ENCODE results near the gene ZNF493.

ZNF493 gene

GRCh38 chr19:21454901-21455300 lies 58.0 kb downstream of the ZNF493 start:
- no peaks in the 10 kb centered on the region for H3K4me1 ChIP-seq (ENCODE audit: insufficient read depth, low read length, severe bottlenecking)
- no peak overlapping the region for H3K9ac ChIP-seq (ENCODE audit: low read length)
- H3K9me2 ChIP-seq (ENCODE audit: low read depth, low read length) = no peaks in the 10 kb centered on the region
- H2AFZ ChIP-seq (ENCODE audit: low read length) = no peak overlapping the region
- H4K20me1 ChIP-seq (ENCODE audit: insufficient read depth, low read length) = no peaks in the 10 kb centered on the region
- H3K9me3 ChIP-seq (ENCODE audit: low read length) = 0 out of 2 replicates have a peak, but pooled peaks cover 3% of the 10 kb centered on the region
- H3K27me3 ChIP-seq (ENCODE audit: insufficient read depth, low read length) = no peaks in the 10 kb centered on the region
- TF ChIP-seq EZH2 (IDR thresholded peaks at IDR 0.05; ENCODE audit: borderline replicate concordance, low read length) (no peak), CTCF (IDR thresholded peaks at IDR 0.05; ENCODE audit: low read length) (no peak)
- H3K36me3 ChIP-seq (ENCODE audit: insufficient read depth, low read length) = no peaks in the 10 kb centered on the region
- no peaks in the 10 kb centered on the region for H3K79me2 ChIP-seq (ENCODE audit: insufficient read depth, low read length)
- no peak overlapping the region for H3K4me3 ChIP-seq (ENCODE audit: low read depth, low read length, poor library complexity, severe bottlenecking)
- no peaks in the 10 kb centered on the region for H3F3A ChIP-seq (ENCODE audit: insufficient read depth, low read length)
- no peak overlapping the region for H3K27ac ChIP-seq (ENCODE audit: low read depth, low read length, poor library complexity, severe bottlenecking)
- no peak overlapping the region for H3K4me2 ChIP-seq (ENCODE audit: low read length)

GRCh38 chr19:21460686-21461085 lies 63.8 kb downstream of the ZNF493 start:
- no peak for TF ChIP-seq EZH2 (IDR thresholded peaks at IDR 0.05; ENCODE audit: borderline replicate concordance, low read length)
- TF ChIP-seq CTCF (IDR thresholded peaks at IDR 0.05; ENCODE audit: low read length) = no peak
- no peaks in the 10 kb centered on the region for H3K4me1 ChIP-seq (ENCODE audit: insufficient read depth, low read length, severe bottlenecking)
- no peak overlapping the region for H3K4me2 ChIP-seq (ENCODE audit: low read length)
- no peaks in the 10 kb centered on the region for H3K36me3 ChIP-seq (ENCODE audit: insufficient read depth, low read length)
- H3K79me2 ChIP-seq (ENCODE audit: insufficient read depth, low read length) = no peaks in the 10 kb centered on the region
- no peaks in the 10 kb centered on the region for H3F3A ChIP-seq (ENCODE audit: insufficient read depth, low read length)
- H2AFZ ChIP-seq (ENCODE audit: low read length) = no peak overlapping the region
- H3K9ac ChIP-seq (ENCODE audit: low read length) = no peak overlapping the region
- no peaks in the 10 kb centered on the region for H3K27me3 ChIP-seq (ENCODE audit: insufficient read depth, low read length)
- H3K27ac ChIP-seq (ENCODE audit: low read depth, low read length, poor library complexity, severe bottlenecking) = no peak overlapping the region
- H4K20me1 ChIP-seq (ENCODE audit: insufficient read depth, low read length) = no peaks in the 10 kb centered on the region
- 0 out of 2 replicates have a peak, but pooled peaks cover 2% of the 10 kb centered on the region for H3K9me3 ChIP-seq (ENCODE audit: low read length)
- no peaks in the 10 kb centered on the region for H3K9me2 ChIP-seq (ENCODE audit: low read depth, low read length)
- H3K4me3 ChIP-seq (ENCODE audit: low read depth, low read length, poor library complexity, severe bottlenecking) = no peak overlapping the region

- no peak for TF ChIP-seq EZH2 (IDR thresholded peaks at IDR 0.05; ENCODE audit: borderline replicate concordance, low read length)
- no peak for TF ChIP-seq CTCF (IDR thresholded peaks at IDR 0.05; ENCODE audit: low read length)
- no peaks in the 10 kb centered on the region for H3K79me2 ChIP-seq (ENCODE audit: insufficient read depth, low read length)
- no peaks in the 10 kb centered on the region for H3K36me3 ChIP-seq (ENCODE audit: insufficient read depth, low read length)
- H3K9me3 ChIP-seq (ENCODE audit: low read length) = 0 out of 2 replicates have a peak, but pooled peaks cover 2% of the 10 kb centered on the region
- no peak overlapping the region for H3K4me3 ChIP-seq (ENCODE audit: low read depth, low read length, poor library complexity, severe bottlenecking)
- H2AFZ ChIP-seq (ENCODE audit: low read length) = no peak overlapping the region
- no peaks in the 10 kb centered on the region for H3F3A ChIP-seq (ENCODE audit: insufficient read depth, low read length)
- no peak overlapping the region for H3K4me2 ChIP-seq (ENCODE audit: low read length)
- H3K9me2 ChIP-seq (ENCODE audit: low read depth, low read length) = no peaks in the 10 kb centered on the region
- H3K4me1 ChIP-seq (ENCODE audit: insufficient read depth, low read length, severe bottlenecking) = no peaks in the 10 kb centered on the region
- H3K27ac ChIP-seq (ENCODE audit: low read depth, low read length, poor library complexity, severe bottlenecking) = no peak overlapping the region
- H3K27me3 ChIP-seq (ENCODE audit: insufficient read depth, low read length) = no peaks in the 10 kb centered on the region
- no peak overlapping the region for H3K9ac ChIP-seq (ENCODE audit: low read length)
- H4K20me1 ChIP-seq (ENCODE audit: insufficient read depth, low read length) = no peaks in the 10 kb centered on the region
Observed at GRCh38 chr19:21462540-21462939, 65.6 kb downstream of the ZNF493 start.

Measured in OCI-LY1 (cell line).